Activated T-cell treated with anti-CD3 and anti-CD28 coated beads, Interleukin-2, amount 50 U/mL, for 24 hours (primary cell): ENCODE data around the gene STARD3NL.
"Not testable (repeated sequence)": the region's sequence is repeated elsewhere in the genome, so short reads cannot be mapped to it uniquely, and the experiment has no call there.

Experiments used
- DNase-seq: peaks from one replicate; pipeline ENCODE4 v3.0.0-alpha.2; 2020
- H3K27ac Mint-ChIP-seq: 2 replicates; pipeline ENCODE4 v1.8.0; 2020; ENCODE audit warnings: mild to moderate bottlenecking, mixed read lengths
- H3K27me3 Mint-ChIP-seq: 2 replicates; pipeline ENCODE4 v1.8.0; 2020; ENCODE audit warnings: mixed read lengths
- H3K36me3 Mint-ChIP-seq: 2 replicates; pipeline ENCODE4 v1.8.0; 2020; ENCODE audit warnings: low read depth, mixed read lengths
- H3K4me1 Mint-ChIP-seq: 2 replicates; pipeline ENCODE4 v1.8.0; 2020; ENCODE audit warnings: low read depth, mixed read lengths
- H3K4me3 Mint-ChIP-seq: 2 replicates; pipeline ENCODE4 v1.8.0; 2020; ENCODE audit warnings: mild to moderate bottlenecking, moderate library complexity, mixed read lengths
- H3K9me3 Mint-ChIP-seq: 2 replicates; pipeline ENCODE4 v1.8.0; 2020; ENCODE audit warnings: mixed read lengths

The STARD3NL gene

DNA sequence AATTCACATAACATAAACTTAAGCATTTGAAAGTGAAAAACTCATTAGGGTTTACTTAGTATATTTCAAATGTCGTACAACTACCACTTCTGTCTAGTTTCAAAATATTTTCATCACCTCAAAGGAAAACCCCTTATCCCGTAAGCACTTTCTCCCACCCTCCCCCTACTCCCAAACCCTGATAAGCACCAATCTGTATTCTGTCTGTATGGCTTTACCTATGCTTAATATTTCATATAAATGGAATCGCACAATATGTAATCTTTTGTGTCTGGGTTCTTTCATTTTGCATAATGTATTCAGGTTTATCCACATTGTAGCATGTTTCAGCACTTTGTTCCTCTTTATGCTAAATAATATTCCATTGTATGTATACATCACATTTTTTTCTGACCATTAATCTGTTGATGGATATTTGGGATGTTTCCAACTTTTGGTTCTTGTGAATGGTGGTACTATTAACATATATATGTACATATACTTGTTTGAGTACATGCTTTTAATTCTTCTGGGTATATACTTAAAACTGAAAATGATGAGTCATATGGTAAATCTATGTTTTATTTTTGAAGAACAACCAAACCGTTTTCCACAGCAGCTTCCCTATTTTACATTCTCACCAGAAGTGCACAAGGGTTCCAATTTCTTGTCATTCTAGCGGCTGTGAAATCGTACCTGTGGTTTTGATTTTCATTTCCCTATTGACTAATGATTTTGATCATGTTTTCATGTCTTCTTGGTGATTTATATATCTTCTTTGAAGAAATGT is 6.2 kb upstream of the STARD3NL start:
- Mint-ChIP-seq H3K27ac (peak overlapping the region; percentile 28), H3K27me3 (peaks cover 27% of the 10 kb centered on the region), H3K9me3 (no peaks in the 10 kb centered on the region), H3K4me3 (peak overlapping the region; percentile 11), H3K36me3 (no peaks in the 10 kb centered on the region), H3K4me1 (peaks cover 33% of the 10 kb centered on the region)
- DNase-seq = no peak

DNA sequence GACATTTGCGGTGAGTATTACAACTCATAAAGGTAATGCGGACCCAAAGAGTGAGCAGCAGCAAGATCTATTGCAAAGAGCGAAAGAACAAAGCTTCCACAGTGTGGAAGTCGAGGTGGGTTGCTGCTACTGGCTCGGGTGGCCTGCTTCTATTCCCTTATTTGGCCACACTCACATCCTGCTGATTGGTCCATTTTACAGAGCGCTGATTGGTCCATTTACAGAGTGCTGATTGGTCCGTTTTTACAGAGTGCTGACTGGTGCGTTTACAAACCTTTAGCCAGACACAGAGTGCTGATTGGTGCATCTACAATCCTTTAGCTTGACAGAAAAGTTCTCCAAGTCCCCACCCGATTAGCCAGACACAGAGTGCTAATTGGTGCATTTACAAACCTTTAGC is 2.5 kb upstream of the STARD3NL start:
- H3K4me3 Mint-ChIP-seq, H3K36me3 Mint-ChIP-seq, H3K9me3 Mint-ChIP-seq, DNase-seq, H3K27ac Mint-ChIP-seq: not testable (repeated sequence)
- Mint-ChIP-seq H3K27me3 (peaks cover 19% of the 10 kb centered on the region), H3K4me1 (peaks cover 54% of the 10 kb centered on the region)

DNA sequence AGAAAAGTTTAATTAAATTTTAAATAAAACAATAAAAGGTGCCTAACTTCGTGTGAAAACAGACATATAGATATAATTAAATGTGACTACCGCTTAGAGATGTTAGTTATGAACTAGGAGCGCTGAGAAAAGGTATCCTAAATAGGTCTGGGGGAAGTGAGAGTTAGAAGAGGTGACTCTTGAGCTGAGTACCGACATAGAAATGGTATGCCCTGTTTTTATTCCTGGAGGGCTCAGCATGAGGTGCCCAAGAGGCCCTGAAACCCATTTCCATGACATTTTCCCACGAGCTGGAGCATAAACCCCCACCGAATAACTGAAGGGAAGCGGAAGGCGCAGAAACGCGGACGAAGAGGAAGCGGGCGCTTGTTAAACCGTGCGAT is 433 bp upstream of the STARD3NL start:
- Mint-ChIP-seq H3K9me3 (no peaks in the 10 kb centered on the region), H3K36me3 (peaks cover 10% of the 10 kb centered on the region), H3K4me1 (peaks cover 50% of the 10 kb centered on the region), H3K27me3 (peaks cover 16% of the 10 kb centered on the region), H3K27ac (peak overlapping the region; percentile 96), H3K4me3 (peak overlapping the region; percentile 96)
- DNase-seq = no peak

DNA sequence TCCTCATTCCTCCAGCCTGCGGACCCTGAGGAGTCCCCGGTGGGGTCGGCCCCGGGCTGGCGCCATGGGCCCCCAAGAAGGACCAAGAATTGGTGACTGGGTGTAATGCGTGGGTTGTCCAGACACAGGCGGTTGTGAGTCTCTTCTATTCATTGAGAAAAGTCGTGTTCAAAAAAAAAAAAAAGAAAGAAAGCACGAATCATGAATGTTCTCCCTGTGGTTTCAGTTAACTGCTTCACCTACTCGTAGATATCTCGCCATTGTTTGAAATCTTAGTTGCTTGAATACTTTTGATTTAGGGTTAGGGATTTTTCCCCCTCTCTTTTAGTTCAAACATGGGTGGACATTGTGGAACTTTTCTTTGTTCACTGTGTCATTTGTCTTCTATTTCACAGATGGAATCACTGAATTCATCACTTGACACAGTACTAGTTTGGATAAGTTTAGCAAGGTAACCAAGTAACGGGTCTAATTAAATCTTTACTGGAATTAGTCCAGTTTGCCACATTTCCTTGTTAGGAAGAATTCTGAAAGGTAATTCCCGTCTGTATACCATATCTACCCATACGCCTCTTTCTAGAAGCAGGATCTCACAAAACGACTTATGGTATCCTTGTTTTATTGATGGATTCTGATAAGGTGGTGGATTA is 775 bp downstream of the STARD3NL start:
- DNase-seq = no peak
- Mint-ChIP-seq H3K4me3 (peak overlapping the region; percentile 96), H3K27ac (peak overlapping the region; percentile 96), H3K36me3 (peaks cover 14% of the 10 kb centered on the region), H3K27me3 (peaks cover 9% of the 10 kb centered on the region), H3K4me1 (peaks cover 54% of the 10 kb centered on the region), H3K9me3 (no peaks in the 10 kb centered on the region)

DNA sequence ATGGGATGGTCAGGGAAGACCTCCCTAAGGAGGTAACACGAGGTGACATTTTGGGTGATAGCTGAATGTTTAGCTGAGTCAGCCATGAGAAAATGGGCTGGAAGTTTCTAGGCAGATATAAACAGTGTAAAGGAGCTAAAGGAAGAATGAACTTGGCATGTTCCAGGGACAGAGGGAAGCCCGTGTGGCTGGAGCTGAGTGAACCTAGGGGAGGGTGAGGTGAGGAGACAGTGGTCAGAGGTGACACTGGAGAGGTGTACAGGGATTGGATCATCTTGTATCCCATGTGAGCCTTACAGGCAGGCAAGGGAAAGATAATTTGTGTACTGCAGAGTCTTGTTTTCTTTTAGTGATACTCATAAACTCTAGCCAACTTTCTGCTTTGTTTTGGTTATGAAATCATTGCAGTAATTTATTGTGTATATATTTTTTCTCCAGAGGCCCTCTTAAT is 1.8 kb downstream of the STARD3NL start:
- Mint-ChIP-seq H3K27me3 (peaks cover under 1% of the 10 kb centered on the region), H3K27ac (peak overlapping the region; percentile 42)

DNA sequence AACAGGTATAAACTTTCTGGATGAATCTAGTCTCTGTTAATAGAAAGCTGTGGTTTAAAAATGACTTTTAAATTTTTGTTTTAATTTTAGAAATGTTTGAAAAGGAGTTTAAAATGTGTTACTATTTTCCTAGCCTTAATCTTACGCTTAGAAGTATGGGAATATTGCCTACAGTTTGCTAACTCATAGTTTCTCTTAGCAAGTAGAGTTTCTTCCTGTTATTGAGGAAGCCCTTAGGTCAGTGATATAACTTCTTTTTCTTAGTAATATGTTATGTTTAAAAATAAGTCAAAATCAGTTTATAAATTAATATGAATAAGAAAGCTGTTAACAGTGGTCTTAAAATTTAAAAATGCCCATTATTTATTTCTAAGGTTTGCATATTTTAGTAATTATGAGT is 3.1 kb downstream of the STARD3NL start:
- Mint-ChIP-seq H3K36me3 (peaks cover 20% of the 10 kb centered on the region), H3K4me1 (peaks cover 56% of the 10 kb centered on the region), H3K27ac (no peak overlapping the region), H3K27me3 (no peaks in the 10 kb centered on the region), H3K4me3 (no peak overlapping the region), H3K9me3 (no peaks in the 10 kb centered on the region)
- no peak for DNase-seq

More for the DNA sequence above, 1.8 kb downstream of the STARD3NL start:
- Mint-ChIP-seq H3K4me3 (peak overlapping the region; percentile 96), H3K36me3 (peaks cover 20% of the 10 kb centered on the region), H3K9me3 (no peaks in the 10 kb centered on the region), H3K4me1 (peaks cover 49% of the 10 kb centered on the region)
- no peak for DNase-seq

DNA sequence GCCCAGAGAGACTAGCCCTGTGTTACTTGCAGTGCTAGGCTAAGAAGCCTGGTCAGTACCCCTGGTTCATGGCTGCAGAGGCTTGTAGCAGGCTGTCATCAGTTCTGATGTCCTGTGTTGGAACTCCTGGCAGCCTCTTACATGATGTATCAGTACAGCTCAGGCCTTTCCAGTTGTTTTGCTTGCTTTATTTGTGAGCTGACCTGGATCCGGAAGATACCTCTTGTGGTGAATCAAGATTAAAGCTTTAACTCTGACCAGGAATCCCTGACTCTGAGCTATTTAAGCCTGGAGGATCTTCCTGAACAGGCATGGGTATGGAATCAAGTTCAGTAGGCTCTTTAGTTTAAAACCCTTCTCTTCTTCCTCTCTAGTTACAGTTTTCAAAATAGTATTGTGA is 4.4 kb downstream of the STARD3NL start:
- H3K36me3 Mint-ChIP-seq = peaks cover 20% of the 10 kb centered on the region
- peaks cover 54% of the 10 kb centered on the region for H3K4me1 Mint-ChIP-seq

DNA sequence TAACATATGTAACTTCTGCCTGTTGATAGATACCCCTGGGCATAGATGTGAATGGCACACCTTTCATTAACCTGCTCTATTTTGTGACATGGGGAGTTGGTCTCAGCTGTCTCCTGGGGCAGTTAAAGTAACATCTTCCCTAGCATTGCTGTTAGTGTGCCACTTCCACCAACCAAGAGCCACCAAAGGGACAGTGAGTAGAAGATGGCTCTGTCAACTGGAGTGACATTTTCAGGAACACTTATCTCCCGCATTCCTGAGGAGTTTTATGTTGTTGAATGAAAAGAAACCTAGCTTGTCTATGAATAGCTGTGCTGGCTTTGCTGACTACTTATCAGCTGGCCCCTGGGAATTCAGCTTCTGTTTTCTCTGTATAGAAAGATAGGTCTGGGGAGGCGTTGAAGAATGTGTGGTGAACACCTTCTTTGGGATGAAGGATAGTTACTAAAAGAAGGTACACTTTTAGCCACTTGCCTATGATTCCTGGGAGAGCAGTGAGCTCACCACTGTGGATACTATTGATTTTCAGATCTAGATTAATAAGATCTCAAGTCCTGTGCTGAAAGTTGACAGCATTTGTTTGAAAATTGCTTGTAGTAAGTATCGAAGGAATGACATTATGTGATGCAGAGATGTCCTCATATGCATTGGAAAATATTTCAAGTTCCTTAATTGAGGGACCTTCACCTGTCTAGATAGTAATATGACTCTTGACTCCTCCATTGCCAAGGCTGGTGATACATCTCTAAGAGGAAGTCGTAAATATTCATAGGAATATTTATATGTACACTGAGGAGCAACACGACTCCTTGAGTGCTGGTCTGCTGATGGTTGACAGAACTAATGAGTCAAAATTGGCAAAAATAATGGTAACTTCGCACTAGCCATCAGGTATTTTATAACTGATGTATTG is 7.6 kb downstream of the STARD3NL start:
- H3K36me3 Mint-ChIP-seq = peaks cover 10% of the 10 kb centered on the region
- H3K4me3 Mint-ChIP-seq = no peak overlapping the region
- H3K27ac Mint-ChIP-seq = no peak overlapping the region
- peaks cover 48% of the 10 kb centered on the region for H3K4me1 Mint-ChIP-seq
- H3K27me3 Mint-ChIP-seq = no peaks in the 10 kb centered on the region
- no peaks in the 10 kb centered on the region for H3K9me3 Mint-ChIP-seq
- no peak for DNase-seq

More for the DNA sequence above, 4.4 kb downstream of the STARD3NL start:
- Mint-ChIP-seq H3K27ac (no peak overlapping the region), H3K9me3 (no peaks in the 10 kb centered on the region), H3K4me3 (no peak overlapping the region), H3K27me3 (no peaks in the 10 kb centered on the region)
- no peak for DNase-seq

DNA sequence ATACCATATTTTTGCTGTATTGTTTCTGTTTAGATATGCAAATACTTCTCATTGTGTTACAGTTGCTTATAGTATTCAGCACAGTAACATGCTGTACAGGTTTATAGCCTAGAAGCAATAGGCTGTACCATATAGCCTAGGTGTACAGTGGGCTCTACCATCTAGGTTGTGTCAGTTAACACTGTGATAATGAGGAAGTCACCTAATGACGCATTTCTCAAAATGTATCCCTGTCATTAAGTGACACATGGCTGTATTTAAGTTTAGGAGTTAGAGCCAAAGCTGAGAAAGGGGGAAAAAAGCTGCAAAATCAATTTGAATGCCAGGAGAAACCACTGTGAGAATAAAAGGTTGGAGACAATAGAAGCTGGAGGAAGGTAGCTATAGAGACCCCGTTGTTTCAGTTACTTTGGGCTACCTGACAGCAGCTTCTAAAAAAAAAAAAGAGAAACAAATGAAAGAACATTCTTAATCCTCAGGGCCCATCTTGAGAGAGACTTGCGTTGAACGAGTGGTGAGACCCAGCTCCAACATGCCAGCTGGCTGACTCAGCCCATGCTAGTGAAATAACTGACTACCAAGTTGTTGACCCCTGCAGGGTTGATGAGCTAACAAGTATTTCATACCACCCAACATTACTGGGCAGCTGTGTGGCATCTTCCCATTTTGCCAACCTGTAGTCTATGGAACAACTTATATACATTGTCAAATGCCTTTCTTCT is 8.7 kb downstream of the STARD3NL start:
- Mint-ChIP-seq H3K4me1 (peaks cover 50% of the 10 kb centered on the region), H3K27ac (no peak overlapping the region), H3K9me3 (no peaks in the 10 kb centered on the region), H3K4me3 (no peak overlapping the region), H3K36me3 (peaks cover 14% of the 10 kb centered on the region), H3K27me3 (no peaks in the 10 kb centered on the region)
- DNase-seq = no peak

DNA sequence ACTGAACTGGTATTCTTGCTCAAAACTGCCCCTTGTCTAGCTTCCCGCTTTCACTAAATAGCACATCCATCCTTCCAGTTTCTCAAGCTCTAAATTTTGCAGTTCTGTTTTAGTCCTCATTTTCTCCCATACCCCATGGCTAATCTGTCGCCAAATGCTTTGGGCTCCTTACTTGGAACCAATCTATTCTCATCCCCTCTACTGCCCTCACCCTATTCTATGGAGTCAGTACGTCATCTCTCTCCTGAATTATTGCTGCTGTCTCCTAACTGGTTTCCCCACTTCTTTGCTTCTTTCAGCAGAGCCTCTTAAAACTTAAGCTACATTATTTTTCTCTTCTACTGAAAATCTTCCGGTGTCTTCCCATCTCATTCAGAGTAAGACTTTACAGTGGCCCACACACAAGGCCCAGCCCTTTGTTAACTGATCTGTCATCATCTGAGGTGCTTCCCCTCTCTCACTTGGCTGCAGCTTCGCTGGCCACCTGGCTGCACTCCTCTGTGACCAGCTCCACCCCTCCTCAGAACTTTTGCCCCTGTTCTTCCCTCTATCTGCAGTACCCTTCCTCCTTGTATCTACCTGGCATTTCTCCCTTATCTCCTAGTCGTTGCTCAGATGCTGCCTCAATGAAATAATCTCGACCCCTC is 9.9 kb downstream of the STARD3NL start:
- DNase-seq = no peak
- Mint-ChIP-seq H3K27ac (no peak overlapping the region), H3K4me3 (no peak overlapping the region), H3K9me3 (no peaks in the 10 kb centered on the region), H3K27me3 (no peaks in the 10 kb centered on the region), H3K36me3 (peaks cover 14% of the 10 kb centered on the region), H3K4me1 (peaks cover 52% of the 10 kb centered on the region)

DNA sequence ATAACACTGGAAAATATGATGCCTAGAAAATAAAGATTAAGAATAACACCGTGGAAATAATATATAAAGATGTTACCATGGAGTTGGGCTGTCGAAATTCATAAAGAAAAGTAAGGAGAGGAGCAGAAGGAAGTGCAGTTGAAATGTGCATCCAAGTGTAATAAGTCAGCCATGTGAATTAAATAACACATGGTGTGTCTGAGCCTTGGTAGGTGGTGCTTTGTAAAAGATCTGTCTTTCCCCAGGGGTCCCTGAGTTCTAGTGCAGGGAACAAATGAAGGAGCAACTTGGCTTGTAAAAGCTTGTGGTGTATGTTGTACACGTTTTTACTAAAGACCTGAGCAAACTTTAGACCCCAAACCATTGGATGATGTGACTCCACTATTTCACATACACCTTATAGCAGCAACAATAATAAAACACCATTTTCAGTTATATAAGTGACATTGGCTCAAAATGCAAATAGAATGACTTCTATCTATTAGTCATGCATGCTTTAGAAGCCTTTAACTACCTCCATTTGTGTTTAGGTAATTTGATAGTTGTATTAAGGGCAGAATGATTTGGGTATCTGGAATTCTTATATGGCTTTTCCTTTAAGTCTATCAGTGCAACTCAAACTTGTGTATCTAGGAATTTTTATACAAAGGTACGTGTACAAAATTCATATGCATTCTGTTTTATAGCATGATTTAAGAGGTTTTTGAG is 11.3 kb downstream of the STARD3NL start:
- no peaks in the 10 kb centered on the region for H3K9me3 Mint-ChIP-seq
- no peak overlapping the region for H3K27ac Mint-ChIP-seq
- H3K4me1 Mint-ChIP-seq = peaks cover 43% of the 10 kb centered on the region
- H3K36me3 Mint-ChIP-seq = peaks cover 4% of the 10 kb centered on the region
- no peak for DNase-seq
- H3K4me3 Mint-ChIP-seq = no peak overlapping the region
- H3K27me3 Mint-ChIP-seq = no peaks in the 10 kb centered on the region

DNA sequence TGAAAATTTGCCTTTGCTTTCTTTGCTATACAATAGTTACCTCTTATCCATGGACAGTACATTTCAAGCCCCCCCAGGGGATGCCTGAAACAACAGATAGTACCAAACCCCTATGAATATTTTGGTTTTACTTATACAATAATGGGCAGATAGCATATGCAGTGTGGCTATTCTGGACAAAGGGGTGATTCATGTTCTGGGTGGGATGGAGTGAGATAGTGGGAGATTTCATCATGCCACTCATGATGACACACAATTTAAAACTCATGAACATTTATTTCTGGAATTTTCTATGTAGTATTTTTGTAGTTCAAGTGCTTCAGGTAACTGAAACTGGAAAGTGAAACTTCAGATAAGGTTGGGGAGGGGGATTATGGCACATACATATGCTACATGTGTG is 12.0 kb downstream of the STARD3NL start:
- H3K4me1 Mint-ChIP-seq = peaks cover 41% of the 10 kb centered on the region
- DNase-seq = no peak
- H3K27me3 Mint-ChIP-seq = no peaks in the 10 kb centered on the region
- no peaks in the 10 kb centered on the region for H3K9me3 Mint-ChIP-seq
- no peak overlapping the region for H3K27ac Mint-ChIP-seq
- H3K4me3 Mint-ChIP-seq = no peak overlapping the region
- peaks cover 4% of the 10 kb centered on the region for H3K36me3 Mint-ChIP-seq

DNA sequence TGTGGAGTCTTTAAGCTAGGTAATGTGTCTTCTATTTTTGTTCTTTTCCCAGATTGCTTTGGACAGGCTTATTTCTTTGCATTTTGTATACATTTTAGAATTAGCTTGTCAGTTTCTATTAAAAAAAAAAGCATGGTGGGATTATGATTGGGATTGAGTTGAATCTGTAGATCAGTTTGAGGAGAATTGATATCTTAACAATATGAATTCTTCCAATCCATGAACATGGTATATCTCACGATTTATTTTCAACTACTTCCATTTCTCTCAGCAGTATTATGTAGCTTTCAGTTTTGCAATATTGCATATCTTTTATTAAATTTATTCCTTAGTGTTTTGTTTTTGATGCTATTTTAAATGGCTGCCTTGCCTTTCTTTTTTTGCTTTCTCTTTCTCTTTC is 13.7 kb downstream of the STARD3NL start:
- H3K27ac Mint-ChIP-seq = no peak overlapping the region
- no peaks in the 10 kb centered on the region for H3K9me3 Mint-ChIP-seq
- H3K36me3 Mint-ChIP-seq = peaks cover 4% of the 10 kb centered on the region
- H3K4me1 Mint-ChIP-seq = peaks cover 47% of the 10 kb centered on the region
- no peak for DNase-seq
- H3K27me3 Mint-ChIP-seq = no peaks in the 10 kb centered on the region
- H3K4me3 Mint-ChIP-seq = no peak overlapping the region
